Islet precursor cell (in vitro differentiated cells): ENCODE measurements around the gene FIGNL1.
A peak's percentile ranks its signal among the peaks of the same experiment; 100 is the strongest.

Experiments
- DNase-seq: peaks from one replicate; pipeline ENCODE4 v3.0.0-alpha.2; 2018

Gene FIGNL1

DNA sequence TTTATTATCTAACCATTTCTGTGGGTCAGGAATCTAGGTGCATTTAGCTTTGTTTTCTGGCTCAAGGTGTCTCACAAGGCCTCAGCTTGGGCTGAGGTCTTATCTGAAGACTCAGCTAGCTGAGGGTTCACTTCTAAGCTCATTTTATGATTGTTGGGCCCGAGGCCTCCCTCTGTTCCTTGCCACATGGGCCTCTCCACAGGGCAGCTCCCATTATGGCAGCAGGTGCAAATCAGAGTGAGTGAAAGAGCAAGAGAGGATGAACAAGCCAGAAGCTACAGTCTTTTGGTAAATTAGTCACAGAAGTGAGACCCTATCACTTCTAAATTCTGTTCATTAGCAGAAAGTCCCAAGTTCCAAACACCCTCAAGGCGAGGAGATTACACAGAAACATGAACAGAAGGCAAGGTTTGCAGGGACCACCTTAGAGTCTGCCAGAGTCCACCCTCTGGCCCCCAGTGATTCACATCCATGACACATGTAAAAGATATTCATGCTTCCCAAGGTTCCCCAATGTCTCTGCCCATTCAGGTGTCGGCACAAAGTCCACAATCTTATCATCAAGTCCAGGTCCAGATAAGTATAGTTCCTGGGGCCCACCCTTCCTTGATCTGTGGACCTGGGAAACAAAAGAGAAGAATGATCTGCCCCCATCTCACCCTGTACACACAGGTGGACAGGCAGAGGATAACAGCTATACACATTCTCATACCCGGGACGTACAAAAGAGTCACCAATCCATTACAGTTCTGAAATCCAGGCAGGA lies 23.7 kb downstream of the FIGNL1 start:
- no peak for DNase-seq

DNA sequence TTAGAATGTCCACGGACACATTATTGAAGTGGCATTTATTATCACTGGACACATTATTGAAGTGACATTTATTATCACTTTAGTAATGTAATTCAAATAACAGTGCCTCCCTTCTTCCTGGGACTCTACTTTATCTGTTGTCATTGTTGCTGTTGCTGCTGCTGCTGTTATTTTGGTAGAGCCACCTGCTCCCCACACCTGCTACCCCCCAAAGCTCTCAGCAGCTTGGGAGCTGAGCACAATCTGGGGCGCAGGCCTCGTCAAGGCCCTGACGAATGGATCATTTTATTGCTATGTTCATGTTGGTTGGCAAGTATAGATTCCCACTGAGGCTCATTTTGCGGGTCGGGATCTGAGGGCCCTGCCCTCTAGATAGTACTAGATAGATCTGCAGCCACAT lies 24.8 kb downstream of the FIGNL1 start:
- DNase-seq: no peak

DNA sequence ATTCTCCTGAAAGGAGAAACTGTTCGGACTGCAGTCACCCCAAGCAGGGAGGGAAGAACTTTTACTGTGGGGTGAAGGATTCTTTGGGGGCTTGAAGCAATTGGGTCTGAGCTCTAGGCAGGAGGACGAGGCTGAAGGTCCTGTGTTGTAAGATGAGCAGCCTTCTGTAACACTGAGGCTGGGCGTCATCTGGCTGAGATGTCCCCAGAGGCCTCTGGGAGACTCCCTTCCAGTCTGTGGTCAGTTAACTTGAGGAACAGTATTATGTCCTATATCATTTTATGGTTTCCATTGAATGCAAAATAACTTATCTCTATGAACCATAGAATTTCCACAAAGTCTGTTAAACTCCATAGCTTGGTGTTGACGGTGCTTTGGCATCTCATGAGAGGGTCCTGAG lies 26.3 kb downstream of the FIGNL1 start:
- DNase-seq: no peak

DNA sequence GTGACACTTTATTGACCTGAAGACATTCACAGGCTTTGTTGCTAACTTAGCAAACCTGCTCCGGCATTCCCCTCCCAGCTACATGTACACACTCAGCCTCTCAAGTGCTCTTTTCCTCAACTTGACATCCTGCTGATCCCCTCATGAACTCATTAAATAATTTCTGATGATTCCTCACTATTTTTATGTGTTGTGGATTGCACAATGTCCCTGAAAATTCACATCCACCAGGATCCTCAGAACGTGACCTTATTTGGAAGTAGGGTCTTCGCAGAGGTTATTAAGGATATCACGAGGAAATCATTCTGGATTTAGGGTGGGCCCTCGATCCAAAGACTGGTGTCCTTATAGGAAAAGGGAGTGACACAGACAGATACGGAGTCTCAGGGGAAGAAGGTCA lies 27.3 kb downstream of the FIGNL1 start:
- DNase-seq: no peak

DNA sequence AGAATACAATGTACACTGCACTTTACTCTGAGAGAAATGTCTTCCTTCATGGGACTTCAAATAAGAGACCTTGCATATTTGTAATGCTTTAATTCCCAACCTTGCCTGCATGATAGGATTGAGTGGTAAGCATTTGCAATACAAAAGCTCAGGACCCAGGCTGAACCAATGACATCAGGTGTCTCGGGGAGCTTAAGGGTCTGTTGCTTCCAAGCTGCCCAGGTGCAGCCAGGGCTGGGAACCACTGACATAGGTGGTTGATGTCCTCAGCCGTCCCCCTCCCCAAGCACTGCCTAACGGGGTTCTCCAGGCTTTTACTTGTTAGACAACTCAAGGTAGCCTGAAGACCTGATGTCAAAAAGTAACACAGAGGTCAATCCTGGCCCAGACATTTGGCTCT lies 29.1 kb downstream of the FIGNL1 start:
- no peak for DNase-seq

DNA sequence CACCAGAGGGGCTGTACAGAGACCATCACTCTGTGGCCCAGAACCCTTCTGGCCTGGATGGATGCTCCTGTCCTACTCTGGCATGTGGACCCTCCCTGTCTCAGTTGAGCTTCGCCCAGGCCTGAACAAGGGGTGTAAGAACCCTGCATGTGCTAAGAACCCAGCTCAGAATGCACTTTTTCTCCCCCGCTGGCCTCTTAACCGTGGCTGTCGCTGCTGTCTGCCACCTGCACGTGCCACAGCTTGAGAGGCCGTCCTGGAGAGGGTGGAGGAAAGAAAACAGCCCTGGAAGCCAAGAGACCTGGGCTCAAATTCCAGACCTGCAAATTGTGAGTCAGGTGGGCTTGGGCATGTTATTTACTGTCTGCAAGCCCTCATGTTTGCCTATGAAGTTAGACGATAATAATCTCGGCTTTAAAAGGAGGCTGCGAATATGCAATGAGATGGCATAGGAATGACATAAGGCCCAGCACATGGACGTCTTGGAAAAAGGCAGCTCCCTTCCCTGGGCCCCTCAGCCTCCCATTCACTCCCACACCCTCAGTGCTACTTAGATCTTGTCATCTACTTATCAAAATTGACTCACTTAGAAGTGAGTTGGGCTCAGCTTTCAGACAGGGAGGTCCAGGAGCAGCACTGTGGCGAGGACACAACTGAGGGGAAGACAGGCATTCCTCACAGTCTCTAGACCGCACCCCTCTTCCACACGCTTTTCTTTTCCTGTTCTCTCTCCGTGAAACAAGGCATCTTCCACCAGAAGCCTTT lies 31.4 kb downstream of the FIGNL1 start:
- peak; percentile 53 for DNase-seq

GRCh38 chr7:50418086-50418515 lies 32.0 kb downstream of the FIGNL1 start:
- DNase-seq: peak; percentile 92

- peak; percentile 53 for DNase-seq
Measured at GRCh38 chr7:50416527-50417182, 33.5 kb downstream of the FIGNL1 start.

DNA sequence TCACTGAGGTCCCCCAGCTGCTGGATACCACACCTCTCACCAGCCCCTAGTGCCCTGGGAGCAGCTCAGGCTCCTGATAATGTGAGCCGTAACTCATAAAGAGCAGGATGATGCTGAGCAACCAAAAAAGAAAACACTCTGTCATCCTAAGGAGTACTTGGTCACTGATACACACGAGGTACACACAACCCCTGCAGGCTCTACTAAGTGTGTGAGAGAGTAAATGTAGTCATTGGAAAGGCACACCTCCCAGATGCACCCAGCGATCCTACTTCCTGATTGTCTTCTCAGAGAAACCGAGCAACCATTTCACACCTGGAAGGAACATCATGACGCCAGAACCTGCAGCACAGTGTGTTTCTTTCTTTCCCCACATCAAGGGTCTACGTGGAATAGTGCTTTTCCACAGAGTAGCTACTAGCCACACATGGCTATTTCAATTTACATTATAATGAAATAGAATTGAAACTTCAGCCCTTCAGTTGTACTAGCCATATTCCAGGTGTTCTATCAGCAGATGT lies 34.2 kb downstream of the FIGNL1 start:
- no peak for DNase-seq

GRCh38 chr7:50413561-50413960 lies 36.6 kb downstream of the FIGNL1 start:
- peak; percentile 37 for DNase-seq

DNA sequence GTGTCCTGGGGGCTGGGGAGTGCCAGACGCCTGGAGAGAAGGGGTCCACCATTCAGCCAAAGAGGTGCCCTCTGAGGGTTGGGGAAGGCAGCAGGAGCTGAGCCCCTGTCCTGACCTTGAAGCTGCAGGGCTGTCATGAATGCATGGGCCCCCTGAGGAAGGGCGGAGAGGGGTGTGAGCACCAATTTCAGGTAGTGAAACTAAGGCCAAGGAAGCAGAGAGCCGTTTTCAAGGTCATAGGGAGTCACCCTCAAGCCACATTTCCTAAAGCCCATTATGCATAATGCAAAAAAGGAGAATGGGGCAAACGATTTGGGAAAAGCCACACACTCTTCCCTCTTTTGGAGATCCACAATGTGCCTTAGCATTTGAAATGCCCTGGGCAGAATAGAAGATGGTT lies 37.2 kb downstream of the FIGNL1 start:
- DNase-seq: peak; percentile 29

DNA sequence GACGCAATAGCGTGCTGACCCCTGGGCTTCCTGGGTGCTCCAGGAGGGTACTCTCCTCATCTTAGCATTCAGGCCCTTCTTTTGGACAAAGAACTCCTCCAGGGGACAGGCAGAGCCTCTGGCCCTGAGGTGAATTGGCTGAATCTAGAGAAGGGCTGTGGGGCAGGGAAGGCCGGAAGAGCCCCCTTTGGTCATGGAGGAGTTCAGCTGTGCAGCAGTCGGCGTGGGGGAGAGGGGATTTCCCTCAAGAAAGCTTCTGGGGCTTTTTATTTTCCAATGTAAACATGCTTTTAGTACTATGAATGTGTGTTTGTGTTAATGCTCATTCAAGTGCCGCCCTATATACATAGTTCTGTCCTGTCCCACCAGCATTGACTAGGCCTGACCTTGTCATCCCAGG lies 38.8 kb downstream of the FIGNL1 start:
- peak; percentile 23 for DNase-seq

- DNase-seq: peak; percentile 30
Measured at GRCh38 chr7:50409856-50410745, 40.0 kb downstream of the FIGNL1 start.

GRCh38 chr7:50406935-50407334 lies 43.2 kb downstream of the FIGNL1 start:
- DNase-seq: peak; percentile 39

DNA sequence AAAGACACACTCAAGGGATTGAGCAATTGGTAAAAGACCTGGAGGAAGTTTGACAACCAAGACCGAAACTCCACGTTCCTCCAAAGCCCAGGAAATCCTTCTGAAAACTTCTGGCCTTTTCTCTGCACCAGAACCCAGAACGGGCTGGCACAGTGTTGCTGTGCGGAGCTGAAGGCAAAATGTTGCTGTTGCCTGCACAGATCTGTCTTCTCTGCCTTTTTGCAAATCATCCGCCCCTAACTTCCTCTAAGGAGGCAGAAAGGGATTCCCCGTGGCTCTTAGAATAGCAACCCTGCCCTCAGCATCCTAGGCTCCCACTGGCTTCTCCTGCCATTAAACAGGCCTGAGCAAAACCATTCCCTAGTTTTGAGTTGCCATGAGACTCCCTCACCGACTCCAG lies 44.9 kb downstream of the FIGNL1 start:
- DNase-seq: no peak

DNA sequence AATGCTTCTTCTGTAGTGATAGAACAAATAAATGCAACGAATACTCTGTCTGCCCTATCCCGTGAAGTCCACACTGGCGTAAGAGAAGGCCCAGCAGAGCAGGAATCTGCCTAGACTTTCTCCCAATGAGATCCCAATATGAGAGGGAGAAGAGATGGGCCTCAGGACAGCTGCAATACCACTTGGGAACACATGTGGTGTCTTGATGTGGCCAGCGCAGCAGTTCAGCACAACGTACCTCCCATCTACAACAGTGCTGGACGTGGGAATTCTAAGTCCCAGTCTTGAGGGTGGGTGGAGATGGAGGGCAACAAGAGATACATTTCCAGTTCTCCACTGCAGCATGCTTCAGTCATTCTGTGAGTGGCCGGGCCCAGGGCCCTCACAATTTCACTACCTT lies 45.8 kb downstream of the FIGNL1 start:
- DNase-seq: no peak

DNA sequence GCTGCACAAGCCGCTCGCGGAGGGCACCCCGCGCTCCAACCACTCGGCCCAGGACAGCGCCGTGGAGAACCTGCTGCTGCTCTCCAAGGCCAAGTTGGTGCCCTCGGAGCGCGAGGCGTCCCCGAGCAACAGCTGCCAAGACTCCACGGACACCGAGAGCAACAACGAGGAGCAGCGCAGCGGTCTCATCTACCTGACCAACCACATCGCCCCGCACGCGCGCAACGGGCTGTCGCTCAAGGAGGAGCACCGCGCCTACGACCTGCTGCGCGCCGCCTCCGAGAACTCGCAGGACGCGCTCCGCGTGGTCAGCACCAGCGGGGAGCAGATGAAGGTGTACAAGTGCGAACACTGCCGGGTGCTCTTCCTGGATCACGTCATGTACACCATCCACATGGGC lies 50.0 kb downstream of the FIGNL1 start:
- DNase-seq: no peak

DNA sequence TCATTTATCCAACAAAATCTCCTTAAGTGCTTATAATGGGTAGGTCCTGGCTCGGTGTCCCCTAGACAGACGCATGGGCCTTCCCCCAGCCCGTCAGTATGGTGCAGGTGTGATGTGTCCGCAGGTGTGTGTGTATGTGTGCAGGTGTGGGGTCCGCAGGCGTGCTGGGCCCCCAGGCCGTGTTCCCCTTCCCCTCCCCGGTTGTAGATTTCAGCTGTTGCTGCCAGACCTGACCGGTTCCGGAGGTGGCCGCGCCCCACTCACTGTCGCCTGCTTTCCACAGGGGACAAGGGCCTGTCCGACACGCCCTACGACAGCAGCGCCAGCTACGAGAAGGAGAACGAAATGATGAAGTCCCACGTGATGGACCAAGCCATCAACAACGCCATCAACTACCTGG lies 50.5 kb downstream of the FIGNL1 start:
- no peak for DNase-seq

GRCh38 chr7:50399206-50399605 lies 50.9 kb downstream of the FIGNL1 start:
- DNase-seq: no peak

GRCh38 chr7:50397971-50398324 lies 52.2 kb downstream of the FIGNL1 start:
- no peak for DNase-seq

DNA sequence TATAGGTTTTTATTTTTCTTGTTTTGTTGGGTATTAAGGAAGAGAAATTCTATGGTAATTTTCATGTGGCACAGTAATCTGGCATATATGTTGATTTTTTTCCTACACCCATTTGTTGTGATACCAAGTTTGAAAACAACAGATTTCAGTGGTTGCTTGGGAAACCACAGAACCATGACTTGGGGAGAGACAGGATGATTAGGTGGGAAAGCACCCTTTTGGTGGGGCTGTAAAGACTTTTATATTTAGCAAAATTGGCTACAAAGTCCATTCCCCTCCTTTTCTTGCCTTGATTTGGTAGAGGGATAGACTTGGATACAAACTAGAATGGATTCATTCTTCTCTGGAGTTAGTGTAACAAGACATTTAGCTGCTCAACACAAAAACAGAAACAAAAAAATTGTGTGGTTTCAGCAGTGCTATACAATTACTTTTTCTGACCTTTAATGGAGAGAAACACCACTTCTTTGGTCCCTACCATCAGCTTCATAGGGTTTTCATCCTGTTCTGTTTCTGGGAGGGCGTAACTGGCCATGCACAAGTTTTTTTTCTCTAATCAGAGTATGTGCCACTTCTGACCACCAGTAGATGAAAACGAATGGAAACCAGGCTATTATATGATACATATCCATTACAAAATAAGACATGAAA lies 52.7 kb downstream of the FIGNL1 start:
- no peak for DNase-seq

- DNase-seq: no peak
Measured at GRCh38 chr7:50396856-50397255, 53.3 kb downstream of the FIGNL1 start.
